Activated CD8-positive, alpha-beta memory T cell treated with anti-CD3 and anti-CD28 coated beads, Interleukin-2, amount 50 U/mL, for 24 hours (primary cell): Measurements from ENCODE around the gene FURIN.
"Not testable (repeated sequence)": the region's sequence is repeated elsewhere in the genome, so short reads cannot be mapped to it uniquely, and the experiment has no call there.

Experiments used
- DNase-seq: peaks from one replicate; pipeline ENCODE4 v3.0.0-alpha.2; 2020; ENCODE audit errors: extremely low read depth

Gene FURIN

DNA sequence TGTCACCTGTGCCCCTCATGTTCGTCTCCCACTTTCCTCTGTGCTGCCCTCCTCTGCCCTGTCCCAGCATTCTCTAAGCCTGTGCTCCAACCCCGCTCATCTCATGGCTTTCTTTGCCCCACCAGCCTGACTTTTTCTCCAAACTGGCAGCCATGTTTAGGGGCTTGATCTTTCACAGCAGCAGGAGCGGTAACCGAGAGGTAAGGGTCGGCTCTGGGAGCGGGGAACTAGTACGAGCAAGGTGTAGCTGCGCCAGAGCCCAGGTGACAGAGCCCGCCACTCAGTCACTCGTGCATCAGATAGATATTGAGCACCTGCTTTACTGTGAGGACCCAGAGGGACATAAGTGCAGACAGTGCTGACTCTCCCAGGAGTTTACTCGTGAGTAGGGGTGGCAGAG, 48.1 kb downstream of the FURIN start:
- DNase-seq, result no peak

DNA sequence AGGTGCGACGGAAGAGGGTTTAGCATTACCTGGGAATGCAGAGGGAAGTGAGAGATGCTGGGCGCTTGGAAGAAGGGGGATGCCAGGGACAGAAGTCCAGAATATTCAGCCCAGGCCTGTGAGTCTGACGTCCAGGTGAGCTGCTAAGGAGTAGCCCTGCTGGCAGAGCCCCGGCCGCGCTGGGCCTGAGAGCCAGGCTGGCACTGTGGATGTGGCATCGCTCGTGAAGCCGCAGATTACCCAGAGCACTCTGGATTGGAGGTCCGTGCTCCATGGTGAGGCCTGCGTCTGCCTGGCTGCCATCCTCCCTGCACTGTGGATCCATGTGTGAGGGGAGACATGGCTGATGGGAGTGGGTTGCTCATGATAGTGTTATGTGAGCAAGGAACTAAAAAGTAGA, 49.2 kb downstream of the FURIN start:
- DNase-seq, result no peak

DNA sequence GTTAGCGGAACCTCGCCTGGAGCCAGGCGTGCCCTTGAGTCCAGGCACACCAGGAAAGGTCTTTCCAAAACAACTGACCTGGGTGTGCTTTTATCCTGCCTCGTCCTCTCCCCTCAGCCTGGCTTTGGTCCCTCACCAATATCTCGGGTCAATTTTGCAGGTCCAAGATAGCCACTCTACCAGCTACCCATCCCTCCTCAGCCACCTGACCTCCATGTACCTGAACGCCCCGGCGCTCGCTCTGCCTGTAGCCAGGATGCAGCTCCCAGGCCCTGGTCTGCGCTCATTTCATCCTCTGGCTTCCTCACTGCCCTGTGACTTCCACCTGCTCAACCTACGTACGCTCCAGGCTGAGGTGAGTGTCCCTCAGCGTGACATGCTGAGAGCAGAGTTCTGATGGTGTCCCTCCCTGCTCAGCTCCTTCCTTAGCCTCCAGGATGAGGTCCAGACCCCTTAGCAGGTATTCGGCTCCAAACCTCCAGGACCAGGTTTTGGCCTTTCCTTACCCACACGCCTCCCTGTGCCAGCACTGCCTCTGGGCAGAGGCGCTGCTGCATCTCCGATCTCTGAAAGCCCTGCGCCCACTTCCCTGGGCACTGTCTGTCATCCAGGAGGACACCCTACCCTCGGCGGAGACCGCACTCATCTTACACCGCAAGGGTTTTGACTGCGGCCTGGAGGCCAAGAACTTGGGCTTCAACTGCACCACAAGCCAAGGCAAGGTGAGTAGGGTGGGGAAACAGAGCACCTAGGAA, 49.8 kb downstream of the FURIN start:
- no peak for DNase-seq

DNA sequence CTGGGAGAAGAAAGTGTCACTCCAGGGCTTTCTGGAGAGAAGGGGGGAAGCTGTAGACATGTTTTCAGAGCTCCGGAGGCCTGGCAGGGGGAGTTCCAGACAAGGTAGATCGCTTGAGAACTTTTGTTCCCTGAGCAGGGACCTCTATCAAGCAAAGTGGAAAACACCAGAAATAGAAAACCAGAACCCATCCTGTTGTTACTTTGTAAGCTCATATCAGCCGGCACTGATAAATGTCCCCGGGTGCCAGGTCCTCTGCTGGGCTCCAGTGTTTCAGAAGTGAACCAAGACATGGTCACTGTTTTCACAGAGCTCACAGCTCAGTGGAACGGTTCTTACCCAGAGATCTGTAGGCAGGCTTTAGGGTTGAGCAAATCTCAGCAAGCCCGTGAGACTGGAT, 50.4 kb downstream of the FURIN start:
- no peak for DNase-seq

DNA sequence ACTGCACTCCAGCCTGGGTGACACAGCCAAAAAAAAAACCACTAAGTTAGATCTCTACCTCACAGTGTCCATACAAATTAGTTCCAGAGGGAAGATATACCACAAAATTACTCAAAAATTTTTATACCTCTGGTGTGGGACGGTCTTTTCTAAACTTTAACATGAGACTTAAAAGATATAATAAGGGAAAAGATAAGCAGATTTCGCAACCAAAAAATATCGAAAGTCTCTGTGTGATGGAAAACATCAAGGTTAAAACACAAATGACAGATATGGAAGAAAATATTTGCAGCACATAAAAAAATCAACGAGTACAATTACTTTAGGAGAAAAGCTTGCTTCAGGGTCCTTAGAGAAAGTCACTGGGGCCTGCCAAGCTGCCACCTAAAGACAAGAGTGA, 53.5 kb downstream of the FURIN start:
- DNase-seq, result no peak

DNA sequence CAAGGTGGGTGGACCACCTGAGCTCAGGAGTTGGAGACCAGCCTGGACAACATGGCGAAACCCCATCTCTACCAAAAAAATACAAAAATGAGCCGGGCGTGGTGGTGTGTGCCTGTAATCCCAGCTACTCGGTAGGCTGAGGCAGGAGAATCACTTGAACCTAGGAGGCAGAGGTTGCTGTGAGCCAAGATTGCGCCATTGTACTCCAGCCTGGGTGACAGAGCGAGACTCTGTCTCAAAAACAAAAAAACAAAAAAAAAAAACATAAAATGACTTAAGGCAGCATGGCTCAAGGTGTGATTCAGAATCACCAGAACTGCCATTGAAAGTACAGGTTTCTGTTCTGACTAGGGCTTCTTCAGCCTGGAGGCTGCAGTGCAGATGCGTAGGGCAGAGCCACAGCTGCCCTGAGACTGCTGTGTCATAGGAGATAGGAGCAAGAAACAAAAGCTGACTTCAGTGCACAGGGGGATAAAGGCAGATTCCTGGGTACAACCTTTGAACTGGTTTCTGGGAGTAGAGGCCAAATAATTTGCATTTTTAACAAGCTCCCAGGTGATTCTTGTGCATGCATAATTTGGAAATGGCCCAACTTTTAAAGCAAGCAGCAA, 54.4 kb downstream of the FURIN start:
- not testable (repeated sequence) for DNase-seq

DNA sequence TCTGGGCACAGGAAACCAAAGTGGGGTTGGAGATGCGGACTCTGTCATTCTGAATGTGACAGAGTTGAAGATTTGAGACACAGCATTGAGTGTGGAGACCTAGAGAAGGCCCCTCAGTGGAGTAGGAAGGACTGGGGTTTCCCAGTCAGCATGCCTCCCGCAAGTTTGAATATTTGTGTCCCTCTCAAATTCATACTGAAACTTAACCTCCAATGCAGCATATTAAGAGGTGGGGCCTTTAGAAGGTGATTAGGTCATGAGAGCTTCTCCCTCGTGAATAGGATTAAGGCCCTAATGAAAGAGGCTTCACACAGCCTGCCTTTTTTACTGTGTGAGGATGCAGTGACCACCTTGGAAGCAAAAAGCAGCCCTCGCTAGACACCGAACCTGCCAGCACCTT, 56.0 kb downstream of the FURIN start:
- no peak for DNase-seq

DNA sequence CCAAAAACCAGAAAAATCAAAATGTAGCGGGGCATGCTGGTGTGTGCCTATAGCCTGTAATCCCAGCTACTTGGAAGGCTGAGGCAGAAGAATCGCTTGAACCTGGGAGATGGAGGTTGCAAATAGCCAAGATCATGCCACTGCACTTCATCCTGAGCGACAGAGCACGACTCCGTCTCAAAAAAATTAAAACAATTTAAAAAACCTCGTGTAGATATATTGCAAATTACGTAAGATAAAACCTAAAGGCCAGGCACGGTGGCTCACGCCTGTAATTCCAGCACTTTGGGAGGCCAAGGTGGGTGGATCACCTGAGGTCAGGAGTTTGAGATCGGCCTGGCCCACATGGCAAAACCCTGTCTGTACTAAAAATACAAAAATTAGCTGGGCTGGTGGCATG, 58.4 kb downstream of the FURIN start:
- not testable (repeated sequence) for DNase-seq

DNA sequence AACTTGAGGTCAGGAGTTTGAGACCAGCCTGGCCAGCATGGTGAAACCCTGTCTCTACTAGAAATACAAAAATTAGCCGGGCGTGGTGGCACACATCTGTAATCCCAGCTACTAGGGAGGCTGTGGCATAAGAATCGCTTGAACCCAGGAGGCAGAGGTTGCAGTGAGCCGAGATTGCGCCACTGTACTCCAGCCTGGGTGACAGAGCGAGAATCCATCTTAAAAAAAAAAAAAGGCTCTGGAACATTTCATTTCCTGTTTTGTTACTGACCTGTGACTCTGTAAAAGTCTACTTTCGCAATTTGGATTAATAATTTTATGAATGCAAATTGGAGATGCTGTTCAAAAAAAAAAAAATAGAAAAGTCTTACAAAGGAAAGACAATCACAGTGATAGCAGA, 59.7 kb downstream of the FURIN start:
- DNase-seq, result not testable (repeated sequence)

DNA sequence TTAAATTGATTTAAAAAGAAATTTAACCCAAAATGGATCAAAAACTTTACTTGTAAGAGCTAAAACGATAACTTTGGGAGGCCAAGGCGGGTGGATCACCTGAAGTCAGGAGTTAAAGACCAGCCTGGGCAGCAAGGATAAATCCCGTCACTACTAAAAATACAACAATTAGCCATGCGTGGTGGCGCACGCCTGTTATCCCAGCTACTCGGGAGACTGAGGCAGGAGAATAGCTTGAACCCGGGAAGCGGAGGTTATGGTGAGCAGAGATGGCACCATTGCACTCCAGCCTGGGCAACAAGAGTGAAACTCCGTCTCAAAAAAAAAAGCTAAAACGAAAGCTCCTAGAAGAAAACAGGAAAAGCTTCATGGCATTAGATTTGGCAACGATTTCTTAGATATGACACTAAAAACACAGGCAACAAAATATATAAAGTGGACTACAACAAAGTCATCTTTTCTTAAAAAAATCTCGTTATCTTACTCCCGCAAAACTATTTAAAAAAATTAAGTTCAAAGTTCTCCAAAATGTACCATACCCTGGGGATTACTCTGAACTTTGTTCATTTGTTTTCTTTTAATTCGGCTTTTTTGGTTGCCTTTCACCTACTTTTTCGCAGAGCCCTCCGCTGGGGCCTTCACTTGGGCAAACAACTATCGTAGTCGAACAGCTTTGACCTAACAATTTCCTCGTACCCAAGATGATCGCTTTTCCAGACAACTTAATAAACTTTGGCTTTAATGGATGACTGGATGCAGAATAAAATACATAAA, 61.0 kb downstream of the FURIN start:
- DNase-seq, result no peak

DNA sequence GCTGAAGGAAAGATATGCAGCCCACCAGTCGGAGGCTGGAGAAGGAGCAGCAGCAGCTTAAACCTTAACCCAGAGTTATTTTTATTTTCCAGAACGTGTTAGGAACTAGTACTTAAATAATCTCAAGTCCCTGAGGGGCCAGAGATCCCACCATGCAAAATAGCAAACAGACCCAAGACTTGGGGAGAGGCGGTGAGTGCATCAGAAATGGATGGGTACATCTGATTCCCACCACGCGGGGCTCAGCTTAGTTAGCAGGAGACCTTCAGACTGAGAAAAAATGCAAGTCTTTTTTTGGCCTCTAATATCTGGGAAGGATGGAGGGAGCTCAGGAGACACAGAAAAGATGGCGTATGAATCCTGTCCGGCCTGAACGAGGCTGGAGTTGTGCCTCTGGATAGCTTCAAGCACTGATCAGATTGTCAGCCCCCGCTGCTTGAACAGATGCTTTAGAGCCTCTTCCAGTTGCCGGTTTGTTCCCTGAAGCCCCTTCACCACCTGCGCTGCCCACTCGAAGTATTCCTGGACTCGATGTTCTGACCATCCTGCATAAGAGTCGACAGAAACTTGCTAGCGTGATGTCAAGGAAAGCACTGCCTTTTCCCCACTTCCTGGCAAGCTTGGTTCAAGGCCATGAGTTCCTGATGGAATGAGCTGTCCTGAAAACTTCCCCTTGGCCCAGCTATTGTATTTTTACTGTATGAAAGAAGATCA, 62.6 kb downstream of the FURIN start:
- DNase-seq, result no peak

DNA sequence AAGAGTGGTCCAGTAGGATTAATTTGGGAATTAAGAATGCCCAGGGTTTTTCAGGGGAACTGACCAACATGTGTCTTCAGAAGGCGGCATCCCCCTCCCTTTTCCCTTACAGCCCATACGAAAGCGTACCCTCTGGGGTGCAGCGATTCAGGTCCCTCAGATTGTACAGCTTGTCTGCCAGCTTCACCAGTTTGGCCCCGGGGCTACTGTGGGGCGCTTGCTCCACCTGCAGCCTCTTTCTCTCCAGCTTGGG, 63.1 kb downstream of the FURIN start:
- DNase-seq, result no peak

DNA sequence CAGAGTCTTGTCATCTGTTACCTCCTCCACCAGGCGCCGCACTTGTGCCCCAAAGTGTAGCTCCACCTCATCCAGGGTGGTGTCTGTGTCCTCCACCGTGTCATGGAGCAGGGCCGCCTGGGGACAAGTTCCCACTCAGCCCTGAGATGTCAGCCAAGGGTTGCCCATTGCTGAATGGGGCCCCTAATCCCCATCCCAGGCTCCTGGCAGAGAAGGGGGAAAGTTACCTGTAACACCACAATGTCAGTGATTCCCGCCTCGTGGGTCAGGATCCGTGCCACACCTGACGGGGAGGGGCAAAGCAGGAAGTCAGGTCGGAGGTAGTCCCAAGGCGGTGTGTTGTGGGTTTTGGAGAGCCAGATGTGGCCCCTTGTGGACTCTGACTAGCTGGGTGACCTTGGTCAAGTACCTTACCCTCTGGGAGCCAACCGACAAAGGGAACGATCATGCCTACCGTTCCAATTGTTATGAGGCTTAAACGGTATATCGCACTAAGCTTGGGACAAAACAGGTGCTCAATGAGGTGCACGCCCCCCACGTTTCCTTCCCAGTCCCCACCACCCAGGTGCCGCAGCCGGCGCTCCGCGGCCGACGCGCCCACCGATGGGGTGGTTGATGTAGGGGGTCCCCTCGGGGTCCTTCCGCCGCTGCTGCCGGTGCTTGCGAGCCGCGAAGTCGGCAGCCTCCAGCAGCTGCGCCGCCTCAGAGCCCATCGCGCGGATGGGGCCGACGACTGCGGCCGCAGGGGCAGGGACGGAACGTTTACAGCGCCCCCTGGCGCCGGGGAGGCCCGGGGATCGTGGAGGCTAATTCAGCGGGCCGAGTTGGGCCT, 63.7 kb downstream of the FURIN start, which contains the start of gene HDDC3:
Gene HDDC3, minus strand, starts transcription at position 722 of the 832 bp plus-strand sequence. Its CDS starts 9 bp downstream, at position 713.
- peak; percentile 71 for DNase-seq

DNA sequence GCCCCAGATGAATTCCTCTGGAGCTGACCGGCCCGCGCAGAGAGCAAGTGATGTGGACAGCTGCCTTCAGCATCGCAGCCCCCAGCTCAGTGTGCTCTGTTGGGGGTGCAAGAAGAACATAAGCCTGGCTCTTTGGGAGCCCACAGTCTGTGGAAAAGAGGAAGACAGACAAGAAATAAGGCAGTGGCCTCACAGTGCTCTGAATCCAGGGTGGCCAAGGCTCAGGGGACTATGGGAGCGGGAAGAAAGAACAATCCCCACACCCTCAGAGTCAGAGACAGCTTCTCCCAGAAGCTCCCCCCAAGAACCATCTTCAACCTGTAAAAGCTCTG, 64.2 kb downstream of the FURIN start:
- DNase-seq, result no peak
